Measurements from ENCODE around the gene GOLPH3. TPM values are rescaled to one million over a fixed set of nuclear protein-coding genes. Genes with fewer than 3 reads are reported as not detected.

The GOLPH3 gene
- total and polyA plus RNA-seq, 2 of the 8 experiments (the other 6 are each of a cell fraction or from before 2014, with no cell fraction given): 53.7 to 93.6 TPM

- TF ChIP-seq CHD7 (IDR thresholded peaks at IDR 0.05; ENCODE audit: insufficient replicate concordance, low read length): no peak
- no peak for TF ChIP-seq POLR2AphosphoS5 (IDR thresholded peaks at IDR 0.05; ENCODE audit: low read depth, low read length)
- no peak for TF ChIP-seq E2F6 (IDR thresholded peaks at IDR 0.05)
- no peak for TF ChIP-seq ATF3 (IDR thresholded peaks at IDR 0.05; ENCODE audit: insufficient read depth, low read depth, low read length)
- TF ChIP-seq JUND (IDR thresholded peaks at IDR 0.05; ENCODE audit: low read length): no peak
- TF ChIP-seq BCL11A (IDR thresholded peaks at IDR 0.05; ENCODE audit: low read depth in 2 of 2, low read length in 2 of 2): no peak
- no peak for TF ChIP-seq TCF12 (IDR thresholded peaks at IDR 0.05; ENCODE audit: low read depth, low read length)
- no peak for TF ChIP-seq CHD1 (IDR thresholded peaks at IDR 0.05; ENCODE audit: low read depth, low read length)
These were observed 36.0 kb upstream of the GOLPH3 start (continued) for GRCh38 chr5:32210151-32210550.

All from H1 (cell line).